T-helper 1 cell treated with Interleukin-12 subunit alpha and Interleukin-12 subunit beta and Interleukin-4 antibody, amounts not matched to agents 30 μg/mL and 1 μg/mL, for 36 hours (primary cell): ENCODE measurements around the gene FBXW7.

Experiments used
- H3K27ac Mint-ChIP-seq: one replicate; pipeline ENCODE4 v1.8.0; 2021; ENCODE audit warnings: mild to moderate bottlenecking, mixed read lengths
- H3K27me3 Mint-ChIP-seq: one replicate; pipeline ENCODE4 v1.8.0; 2021; ENCODE audit warnings: low read depth, mixed read lengths
- H3K36me3 Mint-ChIP-seq: one replicate; pipeline ENCODE4 v1.8.0; 2021; ENCODE audit warnings: low read depth, mixed read lengths
- H3K4me1 Mint-ChIP-seq: one replicate; pipeline ENCODE4 v1.8.0; 2021; ENCODE audit warnings: low read depth, mixed read lengths
- H3K4me3 Mint-ChIP-seq: one replicate; pipeline ENCODE4 v1.8.0; 2021; ENCODE audit warnings: mild to moderate bottlenecking, moderate library complexity, mixed read lengths
- H3K9me3 Mint-ChIP-seq: one replicate; pipeline ENCODE4 v1.8.0; 2021; ENCODE audit warnings: mixed read lengths

Gene FBXW7

GRCh38 chr4:152460488-152460887 is 75.4 kb downstream of the FBXW7 start:
- Mint-ChIP-seq H3K27ac (peak overlapping the region; percentile 6), H3K36me3 (no peaks in the 10 kb centered on the region), H3K4me1 (peaks cover 60% of the 10 kb centered on the region), H3K27me3 (no peaks in the 10 kb centered on the region), H3K4me3 (no peak overlapping the region), H3K9me3 (no peaks in the 10 kb centered on the region)

DNA sequence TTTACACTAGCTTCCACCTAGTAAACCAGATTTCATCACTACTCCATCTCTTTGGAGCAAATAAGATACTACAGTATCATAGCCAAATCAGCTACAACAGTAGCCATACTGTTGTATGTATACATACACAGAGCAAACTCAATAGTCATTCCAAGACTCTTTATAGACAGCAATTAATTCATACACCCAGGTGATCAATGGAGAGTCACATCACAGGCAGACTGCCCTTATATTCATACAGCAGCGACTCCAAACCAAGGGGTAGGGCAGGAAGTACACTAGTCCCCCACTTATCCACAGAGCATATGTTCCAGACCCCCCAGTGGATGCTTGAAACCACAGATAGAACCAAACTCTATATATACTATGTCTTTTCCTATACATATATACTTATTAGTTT is 76.6 kb downstream of the FBXW7 start:
- peak overlapping the region; percentile 83 for H3K27ac Mint-ChIP-seq
- H3K4me1 Mint-ChIP-seq: peaks cover 61% of the 10 kb centered on the region
- H3K4me3 Mint-ChIP-seq: peak overlapping the region; percentile 22
- no peaks in the 10 kb centered on the region for H3K27me3 Mint-ChIP-seq
- H3K9me3 Mint-ChIP-seq: no peaks in the 10 kb centered on the region
- H3K36me3 Mint-ChIP-seq: no peaks in the 10 kb centered on the region

- Mint-ChIP-seq H3K4me3 (peak overlapping the region; percentile 56), H3K27me3 (no peaks in the 10 kb centered on the region), H3K9me3 (no peaks in the 10 kb centered on the region), H3K27ac (peak overlapping the region; percentile 83), H3K36me3 (no peaks in the 10 kb centered on the region), H3K4me1 (peaks cover 58% of the 10 kb centered on the region)
Measured at GRCh38 chr4:152458801-152459302, 77.0 kb downstream of the FBXW7 start.

- Mint-ChIP-seq H3K4me1 (peaks cover 40% of the 10 kb centered on the region), H3K36me3 (no peaks in the 10 kb centered on the region), H3K27ac (no peak overlapping the region), H3K27me3 (no peaks in the 10 kb centered on the region), H3K9me3 (no peaks in the 10 kb centered on the region), H3K4me3 (no peak overlapping the region)
Measured at GRCh38 chr4:152456609-152457008, 79.3 kb downstream of the FBXW7 start.

- Mint-ChIP-seq H3K4me3 (no peak overlapping the region), H3K36me3 (no peaks in the 10 kb centered on the region), H3K4me1 (peaks cover 32% of the 10 kb centered on the region), H3K27ac (no peak overlapping the region), H3K27me3 (no peaks in the 10 kb centered on the region), H3K9me3 (no peaks in the 10 kb centered on the region)
Measured at GRCh38 chr4:152455311-152455710, 80.6 kb downstream of the FBXW7 start.

DNA sequence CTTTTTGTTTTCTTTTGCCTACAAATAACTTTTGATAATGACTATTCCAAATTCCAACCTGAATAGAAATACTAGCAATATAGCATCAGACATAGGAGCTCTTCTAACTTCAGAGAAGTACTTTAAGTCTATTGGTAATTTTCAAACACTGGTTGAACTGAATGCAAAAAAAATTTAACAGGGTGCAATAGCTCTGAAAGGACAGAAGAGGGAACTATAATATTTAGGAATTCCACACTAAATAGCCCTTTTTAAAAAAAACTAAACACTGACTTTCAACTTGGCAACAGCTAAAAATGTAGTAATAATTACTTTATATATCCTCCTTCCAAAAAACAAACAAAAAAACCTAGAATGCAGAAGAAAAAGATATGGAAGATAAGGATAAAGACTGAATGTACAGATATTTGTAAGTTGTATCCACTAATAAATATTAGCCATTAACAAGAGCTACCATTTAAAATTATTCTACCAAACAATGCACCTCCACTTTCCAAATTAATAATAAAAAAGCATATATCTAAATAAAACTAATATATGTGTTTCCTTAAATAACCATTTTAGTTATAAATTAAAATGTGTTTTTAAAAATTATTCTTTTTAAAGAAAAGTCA is 81.4 kb downstream of the FBXW7 start:
- Mint-ChIP-seq H3K36me3 (no peaks in the 10 kb centered on the region), H3K27me3 (no peaks in the 10 kb centered on the region), H3K4me1 (peaks cover 29% of the 10 kb centered on the region), H3K9me3 (no peaks in the 10 kb centered on the region), H3K4me3 (no peak overlapping the region), H3K27ac (no peak overlapping the region)

DNA sequence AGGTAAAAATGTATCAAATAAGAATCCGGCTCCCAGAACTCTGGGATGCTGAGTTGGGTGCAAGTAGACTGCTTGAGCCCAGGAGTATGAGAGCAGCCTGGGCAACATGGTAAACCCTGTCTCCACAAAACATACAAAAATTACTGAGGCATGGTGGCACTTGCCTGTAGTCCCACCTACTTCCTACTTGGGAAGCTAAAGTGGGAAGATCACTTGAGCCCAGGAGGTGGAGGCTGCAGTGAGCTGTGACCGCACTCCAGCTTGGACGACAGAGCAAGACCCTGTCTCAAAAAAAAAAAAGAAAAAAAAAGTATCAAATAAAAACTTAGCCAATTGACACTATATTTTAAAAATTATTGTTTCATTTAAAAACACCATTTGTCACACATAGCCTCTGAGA is 84.4 kb downstream of the FBXW7 start:
- Mint-ChIP-seq H3K27me3 (no peaks in the 10 kb centered on the region), H3K9me3 (no peaks in the 10 kb centered on the region), H3K27ac (no peak overlapping the region)

DNA sequence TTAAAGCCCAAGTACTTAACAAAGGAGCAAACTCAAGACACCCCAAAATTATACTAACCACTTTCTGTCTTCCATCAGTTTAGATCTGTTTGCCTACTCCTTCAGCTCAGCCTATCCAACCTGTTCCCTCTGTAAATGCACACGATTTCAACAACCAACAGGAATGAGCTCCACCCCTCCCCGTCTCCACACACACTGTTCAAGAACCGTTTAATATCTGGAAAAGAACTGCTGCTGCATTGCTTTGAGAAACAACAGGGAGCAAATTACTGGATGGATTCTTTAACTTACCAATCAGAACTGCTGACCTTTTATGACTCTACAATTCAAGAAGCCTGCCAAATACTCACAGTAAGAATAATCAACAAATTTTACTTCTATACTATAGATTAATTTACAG is 87.0 kb downstream of the FBXW7 start:
- Mint-ChIP-seq H3K27me3 (no peaks in the 10 kb centered on the region), H3K4me1 (peaks cover 15% of the 10 kb centered on the region), H3K36me3 (peaks cover 4% of the 10 kb centered on the region), H3K9me3 (no peaks in the 10 kb centered on the region), H3K4me3 (no peak overlapping the region), H3K27ac (no peak overlapping the region)

More for the DNA sequence above, 84.4 kb downstream of the FBXW7 start:
- Mint-ChIP-seq H3K36me3 (peaks cover 4% of the 10 kb centered on the region), H3K4me3 (no peak overlapping the region), H3K4me1 (peaks cover 28% of the 10 kb centered on the region)

GRCh38 chr4:152448038-152448707 is 87.7 kb downstream of the FBXW7 start:
- Mint-ChIP-seq H3K36me3 (peaks cover 4% of the 10 kb centered on the region), H3K27me3 (no peaks in the 10 kb centered on the region), H3K4me1 (peaks cover 15% of the 10 kb centered on the region), H3K9me3 (no peaks in the 10 kb centered on the region), H3K27ac (no peak overlapping the region), H3K4me3 (no peak overlapping the region)

DNA sequence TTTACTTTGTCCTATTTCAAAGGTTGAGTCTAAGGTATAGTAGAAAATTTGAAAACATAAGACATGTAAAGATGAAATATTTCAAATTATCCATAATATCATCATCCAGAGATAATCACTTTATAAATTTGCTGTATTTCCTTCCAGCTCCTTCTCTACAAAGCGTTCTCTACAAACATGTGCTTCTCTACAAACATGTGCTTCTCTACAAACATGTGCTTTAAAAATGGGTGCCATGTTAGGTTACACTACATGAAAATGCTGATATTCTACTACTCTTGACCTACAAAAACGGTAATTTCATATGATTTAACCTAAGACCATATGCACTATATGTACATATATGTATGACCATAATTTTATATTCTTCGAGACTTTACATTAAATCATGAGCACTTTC is 92.0 kb downstream of the FBXW7 start:
- no peaks in the 10 kb centered on the region for H3K9me3 Mint-ChIP-seq
- no peak overlapping the region for H3K4me3 Mint-ChIP-seq
- H3K4me1 Mint-ChIP-seq: peaks cover 14% of the 10 kb centered on the region
- H3K27me3 Mint-ChIP-seq: no peaks in the 10 kb centered on the region
- H3K36me3 Mint-ChIP-seq: peaks cover 3% of the 10 kb centered on the region
- no peak overlapping the region for H3K27ac Mint-ChIP-seq

DNA sequence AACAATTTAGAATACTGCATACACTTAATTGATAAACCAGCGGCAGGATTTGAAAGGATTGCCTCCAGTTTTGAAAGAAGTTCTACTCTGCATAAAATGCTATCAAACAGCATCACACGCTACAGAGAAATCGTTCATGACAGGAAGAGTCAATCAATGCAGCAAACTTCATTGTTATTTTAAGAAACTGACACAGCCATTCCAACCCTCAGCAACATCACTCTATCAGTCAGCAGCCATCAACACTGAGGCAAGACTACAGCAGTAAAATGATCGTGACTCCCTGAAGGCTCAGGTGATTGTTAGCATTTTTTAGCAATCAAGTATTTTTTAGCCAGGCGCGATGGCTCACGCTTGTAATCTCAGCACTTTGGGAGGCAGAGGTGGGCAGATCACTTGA is 98.3 kb downstream of the FBXW7 start:
- peaks cover 13% of the 10 kb centered on the region for H3K4me1 Mint-ChIP-seq
- H3K36me3 Mint-ChIP-seq: no peaks in the 10 kb centered on the region
- H3K9me3 Mint-ChIP-seq: no peaks in the 10 kb centered on the region

DNA sequence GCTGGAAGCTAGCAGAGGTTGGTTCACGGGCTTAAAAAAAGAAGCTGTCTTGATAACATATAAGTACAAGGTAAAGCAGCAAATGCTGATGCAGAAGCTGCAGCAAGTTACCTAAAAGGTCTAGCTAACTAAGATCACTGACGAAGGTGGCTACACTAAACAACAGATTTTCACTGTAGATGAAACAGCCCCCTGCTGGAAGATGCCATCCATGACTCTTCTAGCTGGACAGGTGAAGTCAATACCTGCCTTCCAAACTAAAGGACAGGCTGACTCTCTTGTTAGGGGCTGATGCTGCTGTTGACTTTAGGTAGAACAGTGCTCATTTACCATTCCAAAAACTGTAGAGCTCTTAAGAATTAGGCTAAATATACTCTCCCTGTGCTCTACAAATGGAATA is 99.5 kb downstream of the FBXW7 start:
- H3K9me3 Mint-ChIP-seq: no peaks in the 10 kb centered on the region
- H3K4me1 Mint-ChIP-seq: peaks cover 21% of the 10 kb centered on the region
- H3K27ac Mint-ChIP-seq: no peak overlapping the region
- H3K4me3 Mint-ChIP-seq: no peak overlapping the region
- H3K36me3 Mint-ChIP-seq: no peaks in the 10 kb centered on the region
- H3K27me3 Mint-ChIP-seq: no peaks in the 10 kb centered on the region

More for the DNA sequence above, 98.3 kb downstream of the FBXW7 start:
- Mint-ChIP-seq H3K4me3 (no peak overlapping the region), H3K27me3 (no peaks in the 10 kb centered on the region), H3K27ac (no peak overlapping the region)

GRCh38 chr4:152434011-152434410 is 101.9 kb downstream of the FBXW7 start:
- H3K27me3 Mint-ChIP-seq: no peaks in the 10 kb centered on the region
- H3K4me1 Mint-ChIP-seq: peaks cover 27% of the 10 kb centered on the region
- no peaks in the 10 kb centered on the region for H3K36me3 Mint-ChIP-seq

DNA sequence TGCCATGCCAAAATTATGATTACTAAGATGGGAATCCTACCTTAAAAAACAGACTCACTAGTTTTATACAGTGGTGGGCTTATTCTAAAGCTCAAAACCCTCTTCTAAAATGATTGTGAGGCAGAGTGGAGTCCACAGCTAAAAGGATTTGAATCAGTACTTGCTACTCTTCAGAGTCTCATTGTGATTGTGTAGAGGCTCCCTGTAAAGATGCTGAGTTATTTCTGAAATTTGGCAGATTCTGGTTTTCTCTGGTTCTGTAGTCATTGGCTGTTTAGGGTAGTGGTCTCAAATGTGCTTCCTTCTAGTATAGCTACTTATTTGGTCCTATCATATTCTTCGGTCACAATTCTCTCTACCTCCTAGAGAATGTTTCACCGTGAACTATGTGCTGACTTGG is 104.1 kb downstream of the FBXW7 start:
- Mint-ChIP-seq H3K4me1 (peaks cover 24% of the 10 kb centered on the region), H3K27ac (peak overlapping the region; percentile 36), H3K27me3 (no peaks in the 10 kb centered on the region), H3K9me3 (no peaks in the 10 kb centered on the region), H3K4me3 (no peak overlapping the region), H3K36me3 (no peaks in the 10 kb centered on the region)

More at GRCh38 chr4:152434011-152434410, 101.9 kb downstream of the FBXW7 start:
- Mint-ChIP-seq H3K4me3 (no peak overlapping the region), H3K27ac (no peak overlapping the region), H3K9me3 (no peaks in the 10 kb centered on the region)

- no peaks in the 10 kb centered on the region for H3K27me3 Mint-ChIP-seq
- H3K27ac Mint-ChIP-seq: no peak overlapping the region
- no peaks in the 10 kb centered on the region for H3K9me3 Mint-ChIP-seq
Measured at GRCh38 chr4:152431291-152431690, 104.6 kb downstream of the FBXW7 start.

More at GRCh38 chr4:152431291-152431690, 104.6 kb downstream of the FBXW7 start:
- peaks cover 24% of the 10 kb centered on the region for H3K4me1 Mint-ChIP-seq
- H3K4me3 Mint-ChIP-seq: no peak overlapping the region
- H3K36me3 Mint-ChIP-seq: peaks cover 3% of the 10 kb centered on the region
